Fibroblast of villous mesenchyme (primary cell): ENCODE measurements around the gene HECW1. TPM values are rescaled to one million over a fixed set of nuclear protein-coding genes. Genes with fewer than 3 reads are reported as not detected.

Experiments used
- DNase-seq: peaks from one replicate; pipeline ENCODE4 v3.0.0-alpha.2; 2010; ENCODE audit warnings: low read depth
- H3K4me3 ChIP-seq: 2 replicates; pipeline ENCODE4 v1.5.1; 2011; ENCODE audit warnings: low read depth, mild to moderate bottlenecking, low read length
- CTCF ChIP-seq: IDR thresholded peaks from 2 replicates; pipeline ENCODE4 v1.5.1; 2012; ENCODE audit warnings: low read depth, mild to moderate bottlenecking, low read length; ENCODE audit not compliant: insufficient read depth
- total RNA-seq: library from RNA; depleted of rRNA; stranded (reverse); fragments of >200 nt; gene quantifications from 2 replicates; pipeline ENCODE4 v1.2.3, GENCODE V29; 2012

The HECW1 gene
- total RNA-seq, 1 donor = 1.7 TPM

- DNase-seq = no peak
- no peak for TF ChIP-seq CTCF
- no peak overlapping the region for H3K4me3 ChIP-seq
These were observed 272.3 kb downstream of the HECW1 start for GRCh38 chr7:43384616-43385308.

- DNase-seq = no peak
- no peak for TF ChIP-seq CTCF
- H3K4me3 ChIP-seq = no peak overlapping the region
These were observed 272.8 kb downstream of the HECW1 start for GRCh38 chr7:43385309-43385680.

- H3K4me3 ChIP-seq = no peak overlapping the region
- no peak for DNase-seq
- no peak for TF ChIP-seq CTCF
These were observed 273.4 kb downstream of the HECW1 start for GRCh38 chr7:43385856-43386255.

GRCh38 chr7:43387932-43388331, 275.5 kb downstream of the HECW1 start:
- TF ChIP-seq CTCF = no peak
- H3K4me3 ChIP-seq = no peak overlapping the region
- no peak for DNase-seq

GRCh38 chr7:43390576-43390975, 278.1 kb downstream of the HECW1 start:
- DNase-seq = no peak
- no peak overlapping the region for H3K4me3 ChIP-seq
- TF ChIP-seq CTCF = no peak

- DNase-seq = no peak
- no peak for TF ChIP-seq CTCF
- no peak overlapping the region for H3K4me3 ChIP-seq
These were observed 279.1 kb downstream of the HECW1 start for GRCh38 chr7:43391518-43391917.
